Right atrium auricular region (tissue), 2 donors: Measurements from ENCODE around the gene RHOBTB1. TPM values are rescaled to one million over a fixed set of nuclear protein-coding genes. Genes with fewer than 3 reads are reported as not detected.

ENCODE experiments used
- DNase-seq: peaks from one replicate; pipeline ENCODE4 v3.0.0-alpha.2; 2019; ENCODE audit warnings: low spot score
- H3K27ac ChIP-seq, 2 donors: fragments of 200-600 bp; sonication (generic); 1 replicate in 1 of 2; 2 replicates in 1 of 2; pipeline ENCODE4 v1.5.1; 2016 to 2019
- H3K27me3 ChIP-seq, 2 donors: fragments of 200-600 bp; sonication (generic); one replicate each; pipeline versions ENCODE4 v1.5.1 to v1.6.0; 2017 to 2019
- H3K36me3 ChIP-seq: fragments of 200-600 bp; sonication (generic); one replicate; pipeline ENCODE4 v1.5.1; 2016
- H3K4me1 ChIP-seq, 2 donors: fragments of 200-600 bp; sonication (generic); one replicate each; pipeline versions ENCODE4 v1.5.1 to v1.6.0; 2017 to 2019
- H3K4me3 ChIP-seq, 2 donors: fragments of 200-600 bp; sonication (generic); 1 replicate in 1 of 2; 2 replicates in 1 of 2; pipeline ENCODE4 v1.5.1; 2017 to 2019; ENCODE audit warnings: mild to moderate bottlenecking in 1 of 2, moderate library complexity in 1 of 2
- H3K9me3 ChIP-seq, 2 donors: fragments of 200-600 bp; sonication (generic); one replicate each; pipeline ENCODE4 v1.5.1; 2019
- CTCF ChIP-seq, 2 donors: fragments of 200-600 bp; sonication (generic); IDR thresholded peaks; one replicate each; pipeline ENCODE4 v1.5.1; 2019; ENCODE audit warnings: antibody characterized with exemption in 2 of 2
- total RNA-seq, 2 donors: library from RNA; depleted of rRNA; stranded (reverse); fragments of >200 nt; gene quantifications; one replicate each; pipeline ENCODE4 v1.1.0, GENCODE V29; 2016

RHOBTB1 gene
- total RNA-seq, 2 donors from 2014 or later, result 13.2 to 16.8 TPM

- Histone ChIP-seq H3K9me3 (no peaks in the 10 kb centered on the region), H3K4me1 (no peaks in the 10 kb centered on the region), H3K36me3 (no peaks in the 10 kb centered on the region), H3K27ac (no peak overlapping the region), H3K4me3 (no peak overlapping the region), H3K27me3 (no peaks in the 10 kb centered on the region)
- no peak for DNase-seq
- no peak for TF ChIP-seq CTCF (IDR thresholded peaks at IDR 0.05)
These were observed 13.8 kb upstream of the RHOBTB1 start for GRCh38 chr10:60957667-60958221.

- Histone ChIP-seq H3K27ac (no peak overlapping the region), H3K4me3 (no peak overlapping the region), H3K9me3 (no peaks in the 10 kb centered on the region), H3K27me3 (no peaks in the 10 kb centered on the region), H3K4me1 (no peaks in the 10 kb centered on the region), H3K36me3 (no peaks in the 10 kb centered on the region)
- no peak for DNase-seq
- TF ChIP-seq CTCF (IDR thresholded peaks at IDR 0.05), result no peak
These were observed 12.0 kb upstream of the RHOBTB1 start for GRCh38 chr10:60955957-60956425.

- H3K9me3 ChIP-seq, result no peaks in the 10 kb centered on the region
- H3K4me3 ChIP-seq, result no peak overlapping the region
- no peaks in the 10 kb centered on the region for H3K36me3 ChIP-seq
- no peak overlapping the region for H3K27ac ChIP-seq
- H3K27me3 ChIP-seq, result no peaks in the 10 kb centered on the region
- TF ChIP-seq CTCF (IDR thresholded peaks at IDR 0.05), result no peak
- no peak for DNase-seq
- no peaks in the 10 kb centered on the region for H3K4me1 ChIP-seq
These were observed 11.3 kb upstream of the RHOBTB1 start for GRCh38 chr10:60955316-60955715.

- no peak for DNase-seq
- H3K27ac ChIP-seq, result no peak overlapping the region
- H3K27me3 ChIP-seq, result no peaks in the 10 kb centered on the region
- H3K9me3 ChIP-seq, result no peaks in the 10 kb centered on the region
- TF ChIP-seq CTCF (IDR thresholded peaks at IDR 0.05), result no peak
- no peak overlapping the region for H3K4me3 ChIP-seq
- no peaks in the 10 kb centered on the region for H3K36me3 ChIP-seq
- H3K4me1 ChIP-seq, result no peaks in the 10 kb centered on the region
These were observed 10.1 kb upstream of the RHOBTB1 start for GRCh38 chr10:60954035-60954434.

- no peak for TF ChIP-seq CTCF (IDR thresholded peaks at IDR 0.05)
- Histone ChIP-seq H3K9me3 (no peaks in the 10 kb centered on the region), H3K4me3 (no peak overlapping the region), H3K27me3 (no peaks in the 10 kb centered on the region), H3K27ac (no peak overlapping the region), H3K36me3 (no peaks in the 10 kb centered on the region), H3K4me1 (no peaks in the 10 kb centered on the region)
- no peak for DNase-seq
These were observed 9.4 kb upstream of the RHOBTB1 start for GRCh38 chr10:60953420-60953819.

GRCh38 chr10:60952846-60953220 lies 8.8 kb upstream of the RHOBTB1 start:
- Histone ChIP-seq H3K27me3 (no peaks in the 10 kb centered on the region), H3K27ac (no peak overlapping the region), H3K4me1 (no peaks in the 10 kb centered on the region), H3K9me3 (no peaks in the 10 kb centered on the region), H3K36me3 (no peaks in the 10 kb centered on the region), H3K4me3 (no peak overlapping the region)
- no peak for DNase-seq
- TF ChIP-seq CTCF (IDR thresholded peaks at IDR 0.05), result no peak
